ENCODE results near the gene EPSTI1.

Gene EPSTI1

GRCh38 chr13:42970824-42971690 lies 21.0 kb downstream of the EPSTI1 start:
- DNase-seq: peak; percentile 8

GRCh38 chr13:42969565-42970172 lies 22.4 kb downstream of the EPSTI1 start:
- DNase-seq: no peak

- no peak for DNase-seq
These were observed 23.1 kb downstream of the EPSTI1 start for GRCh38 chr13:42968906-42969305.

GRCh38 chr13:42967660-42968059 lies 24.4 kb downstream of the EPSTI1 start:
- no peak for DNase-seq

GRCh38 chr13:42965281-42965680 lies 26.8 kb downstream of the EPSTI1 start:
- DNase-seq: no peak

- DNase-seq: no peak
These were observed 27.3 kb downstream of the EPSTI1 start for GRCh38 chr13:42964761-42965161.

GRCh38 chr13:42959615-42960014 lies 32.4 kb downstream of the EPSTI1 start:
- no peak for DNase-seq

GRCh38 chr13:42957881-42958280 lies 34.2 kb downstream of the EPSTI1 start:
- DNase-seq: no peak

- DNase-seq: no peak
These were observed 41.9 kb downstream of the EPSTI1 start for GRCh38 chr13:42950181-42950580.

GRCh38 chr13:42947925-42948324 lies 44.1 kb downstream of the EPSTI1 start:
- no peak for DNase-seq

- DNase-seq: no peak
These were observed 45.1 kb downstream of the EPSTI1 start for GRCh38 chr13:42946927-42947326.

GRCh38 chr13:42929886-42930535 lies 62.0 kb downstream of the EPSTI1 start:
- DNase-seq: no peak

GRCh38 chr13:42926555-42926954 lies 65.5 kb downstream of the EPSTI1 start:
- DNase-seq: no peak

GRCh38 chr13:42926043-42926442 lies 66.0 kb downstream of the EPSTI1 start:
- no peak for DNase-seq

- no peak for DNase-seq
These were observed 66.4 kb downstream of the EPSTI1 start for GRCh38 chr13:42925626-42926025.

GRCh38 chr13:42924344-42924743 lies 67.7 kb downstream of the EPSTI1 start:
- DNase-seq: peak; percentile 73

- no peak for DNase-seq
These were observed 84.3 kb downstream of the EPSTI1 start for GRCh38 chr13:42907745-42908144.

GRCh38 chr13:42906257-42906656 lies 85.8 kb downstream of the EPSTI1 start:
- no peak for DNase-seq

- no peak for DNase-seq
These were observed 86.5 kb downstream of the EPSTI1 start for GRCh38 chr13:42905579-42905978.

- DNase-seq: no peak
These were observed 92.8 kb downstream of the EPSTI1 start for GRCh38 chr13:42899266-42899665.

- DNase-seq: no peak
These were observed 96.3 kb downstream of the EPSTI1 start for GRCh38 chr13:42895776-42896175.

- DNase-seq: peak; percentile 87
These were observed 97.2 kb downstream of the EPSTI1 start for GRCh38 chr13:42894765-42895243.

- DNase-seq: no peak
These were observed 98.8 kb downstream of the EPSTI1 start for GRCh38 chr13:42893214-42893671.

GRCh38 chr13:42892760-42893159 lies 99.3 kb downstream of the EPSTI1 start:
- no peak for DNase-seq
